PFSK-1 (cell line): ENCODE results near the gene CD300LB.

ENCODE experiments used
- FOXP2 ChIP-seq: optimal IDR thresholded peaks from 2 replicates; pipeline ENCODE3; 2011; ENCODE audit warnings: borderline replicate concordance, control low read depth, inconsistent platforms; ENCODE audit not compliant: insufficient read depth; ENCODE audit errors: extremely low read length, extremely low read depth
- POLR2AphosphoS5 ChIP-seq: IDR thresholded peaks from 2 replicates; pipeline ENCODE4 v1.6.1; 2012; ENCODE audit warnings: low read depth, mild to moderate bottlenecking, control low read depth, low read length, moderate library complexity
- SIN3A ChIP-seq: IDR thresholded peaks from 2 replicates; pipeline ENCODE4 v1.6.1; 2012; ENCODE audit warnings: mild to moderate bottlenecking, low read length, moderate library complexity, borderline replicate concordance; ENCODE audit not compliant: insufficient read depth
- TAF1 ChIP-seq: IDR thresholded peaks from 2 replicates; pipeline ENCODE4 v1.6.1; 2012; ENCODE audit warnings: low read length, control low read depth, borderline replicate concordance; ENCODE audit not compliant: insufficient read depth
- TF ChIP-seq, protein P1 (sequence below), 2 experiments: IDR thresholded peaks; 2 replicates each; pipeline versions ENCODE4 v1.6.1 to v1.8.0; 2011 to 2012; ENCODE audit warnings: low read depth in 2 of 2, low read length in 2 of 2, control low read depth in 1 of 2, inconsistent platforms in 1 of 2, mild to moderate bottlenecking in 1 of 2, moderate library complexity in 1 of 2; ENCODE audit not compliant: insufficient read depth in 1 of 2

The CD300LB gene

DNA sequence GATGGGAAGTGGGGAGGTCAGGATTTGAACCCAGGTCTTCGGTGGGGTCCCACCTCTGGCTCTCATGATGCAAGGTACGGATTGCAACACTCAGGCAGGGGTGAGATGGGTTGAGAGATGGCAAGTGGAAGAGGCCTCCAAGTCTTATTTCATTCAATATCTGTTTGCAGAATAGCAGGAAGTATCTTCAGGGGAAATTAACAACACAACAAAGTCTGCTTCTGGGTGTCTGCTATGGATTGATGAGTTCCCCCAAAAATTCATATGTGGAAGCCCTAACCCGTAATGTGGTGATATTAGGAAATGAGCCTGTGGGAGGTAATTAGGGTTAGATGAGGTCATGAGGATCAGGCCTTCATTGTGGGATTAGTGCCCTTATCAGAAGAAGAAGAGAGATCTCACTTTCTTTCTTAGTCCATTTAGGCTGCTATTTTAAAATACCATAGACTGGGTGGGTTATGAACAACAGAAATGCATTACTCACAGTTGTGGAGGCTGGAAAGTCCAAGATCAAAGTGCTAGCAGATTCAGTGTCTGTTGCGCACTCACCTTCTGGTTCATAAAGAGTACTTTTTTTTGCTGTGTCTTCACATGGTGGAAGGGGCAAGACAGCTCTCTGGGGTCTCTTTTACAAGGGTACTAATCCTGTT, 40.5 kb upstream of the CD300LB start:
- TF ChIP-seq SIN3A = no peak
- no peak for TF ChIP-seq POLR2AphosphoS5
- no peak for TF ChIP-seq FOXP2
- TF ChIP-seq TAF1 = no peak
- TF ChIP-seq, protein P1, sequence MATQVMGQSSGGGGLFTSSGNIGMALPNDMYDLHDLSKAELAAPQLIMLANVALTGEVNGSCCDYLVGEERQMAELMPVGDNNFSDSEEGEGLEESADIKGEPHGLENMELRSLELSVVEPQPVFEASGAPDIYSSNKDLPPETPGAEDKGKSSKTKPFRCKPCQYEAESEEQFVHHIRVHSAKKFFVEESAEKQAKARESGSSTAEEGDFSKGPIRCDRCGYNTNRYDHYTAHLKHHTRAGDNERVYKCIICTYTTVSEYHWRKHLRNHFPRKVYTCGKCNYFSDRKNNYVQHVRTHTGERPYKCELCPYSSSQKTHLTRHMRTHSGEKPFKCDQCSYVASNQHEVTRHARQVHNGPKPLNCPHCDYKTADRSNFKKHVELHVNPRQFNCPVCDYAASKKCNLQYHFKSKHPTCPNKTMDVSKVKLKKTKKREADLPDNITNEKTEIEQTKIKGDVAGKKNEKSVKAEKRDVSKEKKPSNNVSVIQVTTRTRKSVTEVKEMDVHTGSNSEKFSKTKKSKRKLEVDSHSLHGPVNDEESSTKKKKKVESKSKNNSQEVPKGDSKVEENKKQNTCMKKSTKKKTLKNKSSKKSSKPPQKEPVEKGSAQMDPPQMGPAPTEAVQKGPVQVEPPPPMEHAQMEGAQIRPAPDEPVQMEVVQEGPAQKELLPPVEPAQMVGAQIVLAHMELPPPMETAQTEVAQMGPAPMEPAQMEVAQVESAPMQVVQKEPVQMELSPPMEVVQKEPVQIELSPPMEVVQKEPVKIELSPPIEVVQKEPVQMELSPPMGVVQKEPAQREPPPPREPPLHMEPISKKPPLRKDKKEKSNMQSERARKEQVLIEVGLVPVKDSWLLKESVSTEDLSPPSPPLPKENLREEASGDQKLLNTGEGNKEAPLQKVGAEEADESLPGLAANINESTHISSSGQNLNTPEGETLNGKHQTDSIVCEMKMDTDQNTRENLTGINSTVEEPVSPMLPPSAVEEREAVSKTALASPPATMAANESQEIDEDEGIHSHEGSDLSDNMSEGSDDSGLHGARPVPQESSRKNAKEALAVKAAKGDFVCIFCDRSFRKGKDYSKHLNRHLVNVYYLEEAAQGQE (IDR thresholded peaks at IDR 0.05; ENCODE audit: insufficient read depth in 1 of 2, low read depth in 2 of 2, low read length in 2 of 2) = no peak

DNA sequence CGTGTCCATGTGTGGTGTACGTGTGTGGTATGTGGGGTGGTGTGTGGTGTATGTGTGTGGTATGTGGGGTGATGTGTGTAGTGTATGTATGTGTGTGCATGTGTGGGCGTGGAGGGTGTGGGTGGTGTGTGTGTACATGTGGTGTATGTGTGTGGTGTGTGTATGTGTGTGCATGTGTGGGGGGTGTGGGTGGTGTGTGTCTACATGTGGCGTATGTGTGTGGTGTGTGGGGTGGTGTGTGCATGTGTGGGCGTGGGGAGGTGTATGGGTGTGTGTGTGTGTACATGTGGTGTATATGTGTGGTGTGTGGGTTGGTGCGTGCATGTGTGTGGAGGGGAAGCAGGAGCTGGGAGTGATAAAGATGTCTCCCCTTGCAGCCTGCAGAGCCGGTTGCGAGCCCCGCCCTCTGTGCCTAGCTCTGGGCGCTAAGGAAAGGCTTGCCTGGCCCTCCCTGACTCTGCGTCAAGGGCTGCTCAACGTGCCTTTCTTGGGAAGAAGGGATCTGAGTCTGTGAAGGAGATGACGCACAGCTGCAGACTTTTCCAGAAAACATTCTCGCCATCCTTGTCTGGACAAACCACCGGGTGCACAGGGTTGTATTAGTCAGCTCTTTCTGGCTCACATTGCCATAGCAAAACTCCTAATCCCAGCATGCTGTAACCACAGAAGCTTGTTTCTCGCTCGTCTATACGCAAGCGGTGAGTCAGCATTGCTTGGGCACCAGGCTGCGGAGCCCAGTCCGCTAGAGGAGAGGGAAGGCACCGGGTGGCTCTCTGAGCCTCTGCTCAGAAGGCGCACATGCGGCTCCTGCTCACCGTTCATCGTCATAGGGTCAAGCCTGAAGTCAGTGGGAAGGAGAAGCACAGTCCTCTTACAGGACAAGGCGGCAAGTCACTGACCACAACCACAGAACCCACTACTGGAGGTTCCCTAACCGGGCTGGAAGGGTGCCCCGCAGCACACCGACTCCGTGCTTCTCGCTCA, 38.0 kb upstream of the CD300LB start:
- no peak for TF ChIP-seq POLR2AphosphoS5
- no peak for TF ChIP-seq FOXP2
- no peak for TF ChIP-seq SIN3A
- TF ChIP-seq, protein P1 (IDR thresholded peaks at IDR 0.05; ENCODE audit: insufficient read depth in 1 of 2, low read depth in 2 of 2, low read length in 2 of 2) = no peak
- no peak for TF ChIP-seq TAF1

- TF ChIP-seq FOXP2 = no peak
- TF ChIP-seq POLR2AphosphoS5 = no peak
- TF ChIP-seq SIN3A = no peak
- TF ChIP-seq TAF1 = no peak
- TF ChIP-seq, protein P1 (IDR thresholded peaks at IDR 0.05; ENCODE audit: insufficient read depth in 1 of 2, low read depth in 2 of 2, low read length in 2 of 2) = no peak
These were observed 37.0 kb upstream of the CD300LB start for GRCh38 chr17:74568106-74568873.

DNA sequence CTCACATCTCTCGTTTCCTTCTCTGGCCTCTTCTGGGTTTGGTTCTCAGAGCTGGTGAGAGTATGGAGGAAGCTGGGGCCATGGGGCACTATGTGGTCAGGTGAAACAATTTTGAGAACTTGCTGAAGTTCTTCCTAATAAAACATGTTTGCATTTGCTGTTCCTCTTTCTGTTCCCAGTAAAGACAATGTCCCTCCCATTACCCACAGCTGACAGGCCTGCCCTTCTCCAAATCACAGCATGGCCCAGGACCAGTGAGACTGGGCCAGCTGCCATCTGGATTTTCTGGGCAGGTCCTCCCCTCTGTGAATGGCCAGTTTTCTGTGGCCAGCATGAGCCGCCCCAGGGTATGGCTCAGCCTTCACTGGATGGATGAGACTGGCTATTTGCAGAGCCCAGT, 36.1 kb upstream of the CD300LB start, which contains the start of gene CD300H:
CD300H (minus strand) TSS at position 113 of the 400 bp plus-strand sequence.
- TF ChIP-seq TAF1 (no peak), FOXP2 (no peak), SIN3A (no peak)
- TF ChIP-seq, protein P1 (IDR thresholded peaks at IDR 0.05; ENCODE audit: insufficient read depth in 1 of 2, low read depth in 2 of 2, low read length in 2 of 2) = no peak
